Bronchial epithelial cell (primary cell): ENCODE results near the gene MYL10. TPM values are rescaled to one million over a fixed set of nuclear protein-coding genes. Genes with fewer than 3 reads are reported as not detected.

Source experiments
- DNase-seq: peaks from one replicate; pipeline ENCODE4 v3.0.0-alpha.2; 2010; ENCODE audit warnings: low read depth
- FAIRE-seq: peaks from 2 replicates; lab custom pipeline; 2011; peaks lifted over from hg19 to GRCh38; lab: Jason Lieb, UNC
- H3K27me3 ChIP-seq: 2 replicates; pipeline ENCODE4 v1.5.1; 2011; ENCODE audit warnings: low read length; ENCODE audit not compliant: control insufficient read depth, insufficient read depth
- H3K36me3 ChIP-seq: 2 replicates; pipeline ENCODE4 v1.5.1; 2011; ENCODE audit warnings: low read length; ENCODE audit not compliant: control insufficient read depth, insufficient read depth
- H3K4me3 ChIP-seq: 2 replicates; pipeline ENCODE4 v1.5.1; 2011; ENCODE audit warnings: mild to moderate bottlenecking, low read depth, low read length, control low read depth
- CTCF ChIP-seq: IDR thresholded peaks from 2 replicates; pipeline ENCODE4 v1.5.1; 2011; ENCODE audit warnings: mild to moderate bottlenecking, moderate library complexity, low read length, control low read depth, inconsistent platforms; ENCODE audit not compliant: insufficient read depth, severe bottlenecking
- total RNA-seq: library from RNA; depleted of rRNA; stranded (reverse); fragments of >200 nt; gene quantifications from 2 replicates; pipeline ENCODE4 v1.2.1, GENCODE V29; 2014

Gene MYL10
- total RNA-seq, 1 donor from 2014 or later, result not detected

DNA sequence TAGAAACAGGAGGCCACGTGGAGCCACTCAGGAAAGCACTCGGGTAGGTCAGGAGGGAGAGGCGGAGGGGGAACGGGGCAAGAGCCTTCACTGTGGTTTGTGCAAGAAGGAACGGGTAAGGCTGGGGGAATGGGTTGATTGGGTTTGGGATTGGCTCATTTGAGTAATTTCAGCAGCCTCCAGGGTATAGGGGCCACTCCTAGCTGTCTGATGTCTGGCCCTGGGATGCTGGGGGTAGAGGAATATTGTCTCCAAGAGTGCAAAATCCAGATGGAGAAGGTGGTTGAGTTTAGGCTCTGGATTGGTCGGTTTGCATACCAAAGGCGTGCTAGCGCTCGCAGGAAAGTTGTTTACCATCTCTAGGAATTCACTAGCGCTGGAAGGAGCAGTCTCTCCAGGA lies 47.2 kb downstream of the MYL10 start:
- Histone ChIP-seq H3K36me3 (no peaks in the 10 kb centered on the region), H3K4me3 (no peak overlapping the region), H3K27me3 (peaks cover 2% of the 10 kb centered on the region)
- no peak for TF ChIP-seq CTCF
- DNase-seq (peak; percentile 22), FAIRE-seq (no peak)

- Histone ChIP-seq H3K4me3 (no peak overlapping the region), H3K27me3 (peaks cover 2% of the 10 kb centered on the region), H3K36me3 (no peaks in the 10 kb centered on the region)
- no peak for DNase-seq
- TF ChIP-seq CTCF, result no peak
- peak; percentile 23 for FAIRE-seq
Observed at GRCh38 chr7:101580596-101580995, 48.5 kb downstream of the MYL10 start.

DNA sequence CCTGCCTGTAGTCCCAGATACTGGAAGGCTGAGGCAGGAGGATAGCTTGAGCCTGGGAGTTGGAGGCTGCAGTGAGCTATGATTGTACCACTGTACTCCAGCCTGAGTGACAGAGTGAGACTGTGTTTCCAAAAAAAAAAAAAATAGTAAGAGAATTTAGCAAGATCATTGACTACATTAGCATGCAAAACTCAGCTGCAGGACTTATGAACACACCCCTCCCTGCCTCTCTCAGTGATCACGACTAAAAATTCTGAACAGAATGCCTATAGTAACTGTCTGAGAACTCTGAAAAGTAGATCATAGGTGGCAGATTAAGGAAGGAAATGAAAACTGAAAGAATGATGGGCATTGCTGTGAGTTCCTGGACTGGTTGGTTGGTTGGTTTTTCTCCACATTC lies 50.5 kb downstream of the MYL10 start:
- DNase-seq, result no peak

GRCh38 chr7:101576998-101577397 lies 52.1 kb downstream of the MYL10 start:
- no peak for FAIRE-seq
- Histone ChIP-seq H3K36me3 (no peaks in the 10 kb centered on the region), H3K27me3 (no peaks in the 10 kb centered on the region), H3K4me3 (no peak overlapping the region)
- DNase-seq, result peak; percentile 38
- no peak for TF ChIP-seq CTCF

More for the DNA sequence above, 50.5 kb downstream of the MYL10 start:
- Histone ChIP-seq H3K4me3 (no peak overlapping the region), H3K36me3 (no peaks in the 10 kb centered on the region), H3K27me3 (peaks cover 1% of the 10 kb centered on the region)
- no peak for FAIRE-seq
- TF ChIP-seq CTCF, result no peak

- FAIRE-seq, result no peak
- DNase-seq, result no peak
- Histone ChIP-seq H3K36me3 (no peaks in the 10 kb centered on the region), H3K27me3 (no peaks in the 10 kb centered on the region), H3K4me3 (no peak overlapping the region)
- no peak for TF ChIP-seq CTCF
Observed at GRCh38 chr7:101575721-101576120, 53.4 kb downstream of the MYL10 start.

- Histone ChIP-seq H3K27me3 (no peaks in the 10 kb centered on the region), H3K36me3 (no peaks in the 10 kb centered on the region), H3K4me3 (no peak overlapping the region)
- TF ChIP-seq CTCF, result no peak
- DNase-seq, result no peak
- FAIRE-seq, result no peak
Observed at GRCh38 chr7:101575168-101575567, 53.9 kb downstream of the MYL10 start.
